HepG2 (cell line): ENCODE data around the gene SNPH. TPM values are rescaled to one million over a fixed set of nuclear protein-coding genes. Genes with fewer than 3 reads are reported as not detected.

Source experiments
- ATAC-seq: fragments of 200-7000 bp; cut with Tn5 transposase; 3 replicates; pipeline ENCODE4 v1.9.1; 2020; ENCODE audit warnings: mild to moderate bottlenecking, moderate library complexity
- BruUV-seq: library from RNA; stranded (reverse); fragments of 400-500 nt; replicated peaks from 2 replicates; lab custom pipeline; 2021; lab: Mats Ljungman, UMichigan
- CTCF ChIA-PET: fragments of 300-600 bp; formaldehyde crosslinking; extraction: SDS; loops from one replicate; lab custom pipeline; 2021; ENCODE audit warnings: low total read pairs, inconsistent platforms, low intra/inter-chr PET ratio; lab: Yijun Ruan, JAX
- POLR2A ChIA-PET: fragments of 350-600 bp; sonication (Branson Sonifier 250); formaldehyde crosslinking; loops from one replicate; lab custom pipeline; 2020; ENCODE audit warnings: antibody characterized with exemption, inconsistent platforms; lab: Yijun Ruan, JAX
- DNase-seq: peaks from one replicate; pipeline ENCODE4 v3.0.0-alpha.2; 2015; ENCODE audit warnings: low spot score
- FAIRE-seq: peaks from 3 replicates; lab custom pipeline; 2011; peaks lifted over from hg19 to GRCh38; lab: Jason Lieb, UNC
- H2AFZ ChIP-seq: one replicate; pipeline ENCODE4 v1.6.1; 2011; ENCODE audit warnings: low read length, inconsistent platforms
- H3K27ac ChIP-seq: fragments of 300-600 bp; 3 replicates; pipeline ENCODE4 v1.8.0; 2011; ENCODE audit warnings: mixed run types, mild to moderate bottlenecking, mixed read lengths, low read length, inconsistent platforms; ENCODE audit not compliant: insufficient read depth; ENCODE audit errors: extremely low read length
- H3K27me3 ChIP-seq, 2 experiments: fragments of 200-600 bp in 1 of 2; 2 replicates in 1 of 2; 3 replicates in 1 of 2; pipeline versions ENCODE4 v1.6.0 to v1.8.0; 2011; ENCODE audit warnings: low read length in 2 of 2, mild to moderate bottlenecking in 2 of 2, moderate library complexity in 2 of 2, inconsistent platforms in 1 of 2; ENCODE audit not compliant: insufficient read depth in 2 of 2, control insufficient read depth in 1 of 2
- H3K36me3 ChIP-seq, 2 experiments: fragments of 200-600 bp in 1 of 2; replicated peaks in 1 of 2; 2 replicates in 1 of 2; 3 replicates in 1 of 2; pipeline versions ENCODE4 v1.5.1 to v1.8.0; 2011; ENCODE audit warnings: low read length in 2 of 2, inconsistent platforms in 1 of 2; ENCODE audit not compliant: insufficient read depth in 2 of 2, control insufficient read depth in 1 of 2
- H3K4me1 ChIP-seq: 2 replicates; pipeline ENCODE4 v1.5.1; 2012; ENCODE audit warnings: low read length, inconsistent platforms; ENCODE audit not compliant: insufficient read depth
- H3K4me2 ChIP-seq: 2 replicates; pipeline ENCODE4 v1.6.0; 2011; ENCODE audit warnings: low read depth, low read length, inconsistent platforms
- H3K4me3 ChIP-seq, 3 experiments: fragments of 200-600 bp in 1 of 3; sonication (generic), shearing (Covaris generic) in 1 of 3; replicated peaks in 1 of 3; 2 replicates each; pipeline ENCODE4 v1.5.1; 2011 to 2016; ENCODE audit warnings: low read length in 3 of 3, inconsistent platforms in 2 of 3, low read depth in 2 of 3, mild to moderate bottlenecking in 2 of 3, control low read depth in 1 of 3, mixed read lengths in 1 of 3; ENCODE audit not compliant: insufficient read depth in 1 of 3
- H3K79me2 ChIP-seq: one replicate; pipeline ENCODE4 v1.6.1; 2011; ENCODE audit warnings: low read length, inconsistent platforms; ENCODE audit not compliant: insufficient read depth
- H3K9ac ChIP-seq: 2 replicates; pipeline ENCODE4 v1.6.0; 2011; ENCODE audit warnings: mild to moderate bottlenecking, low read depth, low read length, inconsistent platforms; ENCODE audit not compliant: insufficient read depth
- H3K9me3 ChIP-seq: 2 replicates; pipeline ENCODE4 v1.5.1; 2012; ENCODE audit warnings: mild to moderate bottlenecking, low read length
- H4K20me1 ChIP-seq: 2 replicates; pipeline ENCODE4 v1.6.0; 2011; ENCODE audit warnings: inconsistent platforms, mild to moderate bottlenecking, low read length, moderate library complexity; ENCODE audit not compliant: insufficient read depth
- MEIS2 ChIP-seq: sonication (generic); formaldehyde crosslinking; IDR thresholded peaks from 2 replicates; pipeline ENCODE4 v1.9.0; 2021; ENCODE audit warnings: mild to moderate bottlenecking, missing genetic modification reagents
- PHF21A ChIP-seq: sonication (generic); formaldehyde crosslinking; IDR thresholded peaks from 2 replicates; pipeline ENCODE4 v1.5.0; 2020; ENCODE audit warnings: mild to moderate bottlenecking, missing genetic modification reagents
- ZBTB8A ChIP-seq: sonication (generic); formaldehyde crosslinking; IDR thresholded peaks from 2 replicates; pipeline ENCODE4 v1.4.0; 2020; ENCODE audit warnings: mild to moderate bottlenecking, low read depth, missing genetic modification reagents, borderline replicate concordance
- ZNF136 ChIP-seq: sonication (generic); formaldehyde crosslinking; IDR thresholded peaks from 2 replicates; pipeline ENCODE4 v1.8.1; 2022; ENCODE audit warnings: low read depth, mild to moderate bottlenecking, moderate library complexity, missing genetic modification reagents
- ZNF263 ChIP-seq: sonication (generic); formaldehyde crosslinking; IDR thresholded peaks from 2 replicates; pipeline ENCODE4 v1.4.0; 2020; ENCODE audit warnings: missing genetic modification reagents
- ZNF547 ChIP-seq: sonication (generic); formaldehyde crosslinking; IDR thresholded peaks from 2 replicates; pipeline ENCODE4 v1.5.1; 2020; ENCODE audit warnings: mild to moderate bottlenecking, missing genetic modification reagents
- ZNF616 ChIP-seq: sonication (generic); formaldehyde crosslinking; IDR thresholded peaks from 2 replicates; pipeline ENCODE4 v1.5.0; 2020; ENCODE audit warnings: low read depth, mild to moderate bottlenecking, missing genetic modification reagents
- ZSCAN12 ChIP-seq: sonication (generic); formaldehyde crosslinking; IDR thresholded peaks from 2 replicates; pipeline ENCODE4 v1.9.0; 2021; ENCODE audit warnings: mild to moderate bottlenecking, missing genetic modification reagents
- WGBS: methylation state at CpG from one replicate; pipeline ENCODE4 v1.1.6; 2017; ENCODE audit warnings: low lambda C conversion rate; 5-methylcytosine and 5-hydroxymethylcytosine counted together
- in situ Hi-C: cut with HindIII; loops from 2 replicates; pipeline ENCODE4 v1.10.0; 2017; ENCODE audit warnings: low pct_unique_long_range_greater_than_20kb; ENCODE audit not compliant: extremely low pct_ligation_motif_present
- intact Hi-C: fragments of 100-400 bp; cut with micrococcal nuclease; formaldehyde crosslinking; loops from one replicate; pipeline ENCODE4 v1.10.0; 2022; ENCODE audit not compliant: unreplicated experiment
- polyA plus RNA-seq, 8 experiments: library from polyadenylated mRNA; depleted of rRNA in 3 of 8; stranded (reverse) in 7 of 8; unstranded in 1 of 8; fragments of >200 nt; fragmentation: Illumina TruSeq in 4 of 8; extraction: Trizol in 4 of 8; gene quantifications; 2 replicates each; pipeline versions ENCODE4 v1.2.1 to v1.2.3, GENCODE V29; 2011 to 2016; ENCODE audit warnings: low read depth in 4 of 8, missing spikeins in 1 of 8, mixed read lengths in 1 of 8; ENCODE audit not compliant: insufficient read depth in 1 of 8
- total RNA-seq, 5 experiments: library from RNA; depleted of rRNA; stranded (reverse); fragments of >200 nt; fragmentation: Illumina TruSeq; extraction: Trizol; gene quantifications; 2 replicates each; pipeline ENCODE4 v1.2.3, GENCODE V29; 2016; ENCODE audit warnings: low read depth in 1 of 5
- TF ChIP-seq, protein P1 (sequence below): sonication (generic); formaldehyde crosslinking; IDR thresholded peaks from 2 replicates; pipeline ENCODE4 v1.5.0; 2020; ENCODE audit warnings: mild to moderate bottlenecking, missing genetic modification reagents
- TF ChIP-seq, protein P2 (sequence below): sonication (generic); formaldehyde crosslinking; IDR thresholded peaks from 2 replicates; pipeline ENCODE4 v1.4.0; 2020; ENCODE audit warnings: missing genetic modification reagents
- TF ChIP-seq, protein P3 (sequence below): fragments of 450-650 bp; IDR thresholded peaks from 2 replicates; pipeline ENCODE4 v1.6.1; 2017; ENCODE audit warnings: mild to moderate bottlenecking

Gene SNPH
- total and polyA plus RNA-seq, 2 of the 13 experiments (the other 11 are each of a cell fraction or from before 2014, with no cell fraction given): 0.09 TPM; not detected in 1

DNA sequence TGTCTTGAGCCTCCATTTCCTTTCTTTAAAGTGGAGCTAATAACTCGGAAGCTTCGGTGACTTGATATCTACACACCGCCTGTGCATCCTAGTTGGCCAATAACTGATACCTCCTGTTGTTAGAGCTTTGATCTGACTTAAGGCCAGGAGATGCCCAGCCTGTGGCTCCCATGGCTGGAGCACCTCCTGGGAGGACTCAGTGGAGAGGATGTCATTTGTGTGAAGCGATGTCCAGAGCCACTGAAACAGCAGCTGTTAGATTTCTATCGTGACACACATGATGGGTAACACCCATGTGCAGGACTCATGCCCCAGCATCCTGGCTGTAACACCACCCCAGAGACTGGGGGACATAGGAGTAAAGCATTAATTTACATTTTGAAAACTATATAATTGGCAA, 32.1 kb downstream of the SNPH start:
- WGBS: 19% methylated on average over 5 of the region's 5 CpGs
- peaks cover 7 to 56% of the 10 kb centered on the region in 2 experiments; a peak in 2 of 5 replicates for H3K27me3 ChIP-seq
- CTCF ChIA-PET: no interaction called here
- no peaks in the 10 kb centered on the region for H3K36me3 ChIP-seq
- intact Hi-C loops (loop anchor here (10.0 kb wide), 1 partner anchor 413 kb away; no protein-coding TSS in a partner anchor), in situ Hi-C loops (no loop called here)
- no peaks in the 10 kb centered on the region for H3K9me3 ChIP-seq
- H3K4me1 ChIP-seq: no peaks in the 10 kb centered on the region
- POLR2A ChIA-PET: no interaction called here
- H3K27ac ChIP-seq: no peak overlapping the region
- no peak for ATAC-seq
- H3K4me2 ChIP-seq: no peak overlapping the region
- H3K9ac ChIP-seq: no peak overlapping the region
- H2AFZ ChIP-seq: no peak overlapping the region
- no peak for FAIRE-seq
- no TSS peak for BruUV-seq
- DNase-seq: no peak
- no peaks in the 10 kb centered on the region for H4K20me1 ChIP-seq
- H3K79me2 ChIP-seq: no peaks in the 10 kb centered on the region
- H3K4me3 ChIP-seq: no peak overlapping the region
- TF ChIP-seq ZBTB8A (CRISPR knock-in tag) (no peak), ZNF263 (CRISPR knock-in tag) (peak; percentile 85)

DNA sequence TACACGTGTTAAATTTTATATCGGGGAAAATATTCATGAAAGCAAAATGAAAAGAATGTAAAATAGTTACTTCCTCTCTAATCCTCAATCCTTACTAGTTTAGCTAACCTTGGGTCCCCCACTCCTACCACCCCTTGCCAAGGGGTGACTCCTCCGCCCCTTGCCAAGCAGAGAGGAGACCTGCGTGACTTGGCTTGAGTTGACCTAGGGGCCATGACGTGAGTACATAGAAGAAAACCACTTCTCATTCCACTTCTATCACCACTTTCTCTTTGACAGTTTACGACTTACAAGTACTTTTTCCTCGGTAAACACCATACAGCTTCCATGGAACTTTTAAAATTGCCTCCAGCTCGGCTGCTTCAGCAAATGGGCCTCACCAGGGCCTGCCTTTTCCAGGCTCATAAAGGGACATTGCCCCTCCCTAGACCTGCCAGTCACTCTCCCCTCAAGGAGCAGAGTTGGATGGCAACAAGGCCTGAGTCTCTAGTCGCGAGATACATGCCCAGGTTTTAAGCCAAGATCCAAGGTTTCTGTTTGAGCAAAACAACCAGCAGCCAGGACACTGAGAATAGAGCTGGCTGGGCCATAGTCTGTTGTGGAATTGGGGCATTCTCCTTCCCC, 32.9 kb downstream of the SNPH start:
- BruUV-seq: no TSS peak
- CTCF ChIA-PET: no interaction called here
- TF ChIP-seq, protein P1, sequence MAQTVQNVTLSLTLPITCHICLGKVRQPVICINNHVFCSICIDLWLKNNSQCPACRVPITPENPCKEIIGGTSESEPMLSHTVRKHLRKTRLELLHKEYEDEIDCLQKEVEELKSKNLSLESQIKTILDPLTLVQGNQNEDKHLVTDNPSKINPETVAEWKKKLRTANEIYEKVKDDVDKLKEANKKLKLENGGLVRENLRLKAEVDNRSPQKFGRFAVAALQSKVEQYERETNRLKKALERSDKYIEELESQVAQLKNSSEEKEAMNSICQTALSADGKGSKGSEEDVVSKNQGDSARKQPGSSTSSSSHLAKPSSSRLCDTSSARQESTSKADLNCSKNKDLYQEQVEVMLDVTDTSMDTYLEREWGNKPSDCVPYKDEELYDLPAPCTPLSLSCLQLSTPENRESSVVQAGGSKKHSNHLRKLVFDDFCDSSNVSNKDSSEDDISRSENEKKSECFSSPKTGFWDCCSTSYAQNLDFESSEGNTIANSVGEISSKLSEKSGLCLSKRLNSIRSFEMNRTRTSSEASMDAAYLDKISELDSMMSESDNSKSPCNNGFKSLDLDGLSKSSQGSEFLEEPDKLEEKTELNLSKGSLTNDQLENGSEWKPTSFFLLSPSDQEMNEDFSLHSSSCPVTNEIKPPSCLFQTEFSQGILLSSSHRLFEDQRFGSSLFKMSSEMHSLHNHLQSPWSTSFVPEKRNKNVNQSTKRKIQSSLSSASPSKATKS (CRISPR knock-in tag): no peak
- TF ChIP-seq ZSCAN12 (CRISPR knock-in tag) (no peak), ZNF136 (CRISPR knock-in tag) (no peak), ZNF547 (CRISPR knock-in tag) (0 out of 2 replicates have a peak, but pooled peaks have one; percentile 37), MEIS2 (CRISPR knock-in tag) (no peak), PHF21A (CRISPR knock-in tag) (no peak), ZNF616 (no peak)
- TF ChIP-seq, protein P2, sequence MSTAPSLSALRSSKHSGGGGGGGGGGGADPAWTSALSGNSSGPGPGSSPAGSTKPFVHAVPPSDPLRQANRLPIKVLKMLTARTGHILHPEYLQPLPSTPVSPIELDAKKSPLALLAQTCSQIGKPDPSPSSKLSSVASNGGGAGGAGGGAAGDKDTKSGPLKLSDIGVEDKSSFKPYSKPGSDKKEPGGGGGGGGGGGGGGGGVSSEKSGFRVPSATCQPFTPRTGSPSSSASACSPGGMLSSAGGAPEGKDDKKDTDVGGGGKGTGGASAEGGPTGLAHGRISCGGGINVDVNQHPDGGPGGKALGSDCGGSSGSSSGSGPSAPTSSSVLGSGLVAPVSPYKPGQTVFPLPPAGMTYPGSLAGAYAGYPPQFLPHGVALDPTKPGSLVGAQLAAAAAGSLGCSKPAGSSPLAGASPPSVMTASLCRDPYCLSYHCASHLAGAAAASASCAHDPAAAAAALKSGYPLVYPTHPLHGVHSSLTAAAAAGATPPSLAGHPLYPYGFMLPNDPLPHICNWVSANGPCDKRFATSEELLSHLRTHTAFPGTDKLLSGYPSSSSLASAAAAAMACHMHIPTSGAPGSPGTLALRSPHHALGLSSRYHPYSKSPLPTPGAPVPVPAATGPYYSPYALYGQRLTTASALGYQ: no peak
- TF ChIP-seq, protein P3, sequence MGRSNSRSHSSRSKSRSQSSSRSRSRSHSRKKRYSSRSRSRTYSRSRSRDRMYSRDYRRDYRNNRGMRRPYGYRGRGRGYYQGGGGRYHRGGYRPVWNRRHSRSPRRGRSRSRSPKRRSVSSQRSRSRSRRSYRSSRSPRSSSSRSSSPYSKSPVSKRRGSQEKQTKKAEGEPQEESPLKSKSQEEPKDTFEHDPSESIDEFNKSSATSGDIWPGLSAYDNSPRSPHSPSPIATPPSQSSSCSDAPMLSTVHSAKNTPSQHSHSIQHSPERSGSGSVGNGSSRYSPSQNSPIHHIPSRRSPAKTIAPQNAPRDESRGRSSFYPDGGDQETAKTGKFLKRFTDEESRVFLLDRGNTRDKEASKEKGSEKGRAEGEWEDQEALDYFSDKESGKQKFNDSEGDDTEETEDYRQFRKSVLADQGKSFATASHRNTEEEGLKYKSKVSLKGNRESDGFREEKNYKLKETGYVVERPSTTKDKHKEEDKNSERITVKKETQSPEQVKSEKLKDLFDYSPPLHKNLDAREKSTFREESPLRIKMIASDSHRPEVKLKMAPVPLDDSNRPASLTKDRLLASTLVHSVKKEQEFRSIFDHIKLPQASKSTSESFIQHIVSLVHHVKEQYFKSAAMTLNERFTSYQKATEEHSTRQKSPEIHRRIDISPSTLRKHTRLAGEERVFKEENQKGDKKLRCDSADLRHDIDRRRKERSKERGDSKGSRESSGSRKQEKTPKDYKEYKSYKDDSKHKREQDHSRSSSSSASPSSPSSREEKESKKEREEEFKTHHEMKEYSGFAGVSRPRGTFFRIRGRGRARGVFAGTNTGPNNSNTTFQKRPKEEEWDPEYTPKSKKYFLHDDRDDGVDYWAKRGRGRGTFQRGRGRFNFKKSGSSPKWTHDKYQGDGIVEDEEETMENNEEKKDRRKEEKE: no peak

More for the DNA sequence above, 32.9 kb downstream of the SNPH start:
- POLR2A ChIA-PET: no interaction called here
- no peaks in the 10 kb centered on the region for H4K20me1 ChIP-seq
- WGBS: 26% methylated on average over 10 of the region's 10 CpGs
- H3K27me3 ChIP-seq: peaks cover 8 to 60% of the 10 kb centered on the region in 2 experiments; a peak in 3 of 5 replicates
- DNase-seq (no peak), ATAC-seq (no peak), FAIRE-seq (no peak)
- H3K9ac ChIP-seq: no peak overlapping the region
- in situ Hi-C loops: no loop called here
- no peaks in the 10 kb centered on the region for H3K4me1 ChIP-seq
- H3K79me2 ChIP-seq: no peaks in the 10 kb centered on the region
- H3K36me3 ChIP-seq: no peaks in the 10 kb centered on the region
- no peak overlapping the region for H3K27ac ChIP-seq
- H3K4me2 ChIP-seq: no peak overlapping the region
- intact Hi-C loops: loop anchor here (10.0 kb wide), 1 partner anchor 414 kb away; no protein-coding TSS in a partner anchor
- H3K9me3 ChIP-seq: no peaks in the 10 kb centered on the region
- no peak overlapping the region for H2AFZ ChIP-seq
- no peak overlapping the region for H3K4me3 ChIP-seq
